Prostate gland (tissue), 2 donors: ENCODE results near the gene NRXN2. TPM values are rescaled to one million over a fixed set of nuclear protein-coding genes. Genes with fewer than 3 reads are reported as not detected.

Experiments
- DNase-seq: peaks from one replicate; pipeline ENCODE4 v3.0.0-alpha.2; 2019; ENCODE audit warnings: low spot score
- H3K27ac ChIP-seq, 2 donors: fragments of 200-600 bp; sonication (generic); 2 replicates each; pipeline ENCODE4 v1.5.1; 2017 to 2019
- H3K27me3 ChIP-seq: fragments of 200-600 bp; sonication (generic); replicated peaks from 2 replicates; pipeline ENCODE4 v1.5.1; 2019; ENCODE audit not compliant: insufficient read depth
- H3K36me3 ChIP-seq, 2 donors: fragments of 200-600 bp; sonication (generic); 1 replicate in 1 of 2; 2 replicates in 1 of 2; pipeline versions ENCODE4 v1.5.1 to v1.8.1; 2017 to 2019
- H3K4me1 ChIP-seq: fragments of 200-600 bp; sonication (generic); replicated peaks from 2 replicates; pipeline ENCODE4 v1.5.1; 2019
- H3K4me3 ChIP-seq, 2 donors: fragments of 200-600 bp; sonication (generic); 2 replicates each; pipeline ENCODE4 v1.5.1; 2017 to 2019
- H3K9me3 ChIP-seq: fragments of 200-600 bp; sonication (generic); 2 replicates; pipeline ENCODE4 v1.5.1; 2017
- CTCF ChIP-seq, 4 experiments: fragments of 200-600 bp in 2 of 4; fragments of 450-650 bp in 2 of 4; sonication (generic) in 2 of 4; IDR thresholded peaks; 1 replicate in 3 of 4; 2 replicates in 1 of 4; pipeline ENCODE4 v1.5.1; 2016 to 2019; ENCODE audit warnings: antibody characterized with exemption in 4 of 4, mild to moderate bottlenecking in 2 of 4, moderate library complexity in 2 of 4
- POLR2A ChIP-seq: fragments of 450-650 bp; IDR thresholded peaks from one replicate; pipeline ENCODE4 v1.6.1; 2016; ENCODE audit warnings: antibody characterized with exemption, mild to moderate bottlenecking
- POLR2AphosphoS5 ChIP-seq: sonication (generic); formaldehyde crosslinking; IDR thresholded peaks from one replicate; pipeline ENCODE4 v1.6.1; 2017; ENCODE audit warnings: antibody characterized with exemption
- WGBS: methylation state at CpG from one replicate; pipeline ENCODE4 v1.1.5; 2018; 5-methylcytosine and 5-hydroxymethylcytosine counted together
- intact Hi-C: fragments of 100-400 bp; cut with DNase I; formaldehyde crosslinking; loops from one replicate; pipeline ENCODE4 v1.14.2; 2022
- total RNA-seq, 2 donors: library from RNA; depleted of rRNA; stranded (reverse); fragments of >200 nt; gene quantifications; one replicate each; pipeline ENCODE4 v1.1.0, GENCODE V29; 2016

Gene NRXN2
- total RNA-seq, 2 donors from 2014 or later, result 0.46 to 26.8 TPM

DNA sequence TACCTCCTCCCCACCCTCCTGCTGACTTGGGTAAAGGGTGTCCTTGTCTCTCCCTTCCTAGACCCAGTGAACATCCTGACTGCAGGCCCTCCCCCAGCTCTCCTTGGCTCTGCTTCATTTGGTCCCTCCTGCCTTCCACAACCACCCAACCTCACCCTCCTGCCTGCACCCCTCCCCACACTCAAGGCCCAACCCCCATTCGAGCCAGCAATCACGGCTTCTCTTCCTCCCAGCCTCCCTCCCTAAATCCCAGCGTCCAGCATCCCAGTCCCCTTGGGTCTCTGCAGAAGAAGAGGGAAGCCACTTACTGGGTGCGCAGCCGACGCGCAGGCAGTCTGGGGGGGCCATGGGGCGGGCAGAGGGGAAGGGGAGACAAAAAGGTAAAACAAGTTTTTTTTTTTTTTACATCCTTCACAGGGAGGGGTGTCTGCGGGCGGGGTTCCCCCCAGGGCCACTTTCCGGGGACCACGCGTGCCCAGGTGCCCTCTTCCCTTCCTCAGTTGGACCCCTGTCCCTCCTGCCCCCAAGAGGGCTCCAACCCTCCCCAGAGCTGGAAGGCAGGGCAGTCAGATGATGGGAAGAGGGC, 69.5 kb downstream of the NRXN2 start:
- H3K4me1 ChIP-seq, result no peaks in the 10 kb centered on the region
- WGBS, result 56% methylated on average over 13 of the region's 13 CpGs
- intact Hi-C loops, result loop anchor here (2.0 kb wide), 1 partner anchor 205 kb away; no protein-coding TSS in a partner anchor
- TF ChIP-seq POLR2AphosphoS5 (no peak), CTCF (IDR thresholded peaks at IDR 0.05) (no peak), POLR2A (no peak)
- no peak overlapping the region for H3K27ac ChIP-seq
- no peak for DNase-seq
- H3K27me3 ChIP-seq, result no peaks in the 10 kb centered on the region
- no peaks in the 10 kb centered on the region for H3K9me3 ChIP-seq
- H3K4me3 ChIP-seq, result no peak overlapping the region
- H3K36me3 ChIP-seq, result no peaks in the 10 kb centered on the region

DNA sequence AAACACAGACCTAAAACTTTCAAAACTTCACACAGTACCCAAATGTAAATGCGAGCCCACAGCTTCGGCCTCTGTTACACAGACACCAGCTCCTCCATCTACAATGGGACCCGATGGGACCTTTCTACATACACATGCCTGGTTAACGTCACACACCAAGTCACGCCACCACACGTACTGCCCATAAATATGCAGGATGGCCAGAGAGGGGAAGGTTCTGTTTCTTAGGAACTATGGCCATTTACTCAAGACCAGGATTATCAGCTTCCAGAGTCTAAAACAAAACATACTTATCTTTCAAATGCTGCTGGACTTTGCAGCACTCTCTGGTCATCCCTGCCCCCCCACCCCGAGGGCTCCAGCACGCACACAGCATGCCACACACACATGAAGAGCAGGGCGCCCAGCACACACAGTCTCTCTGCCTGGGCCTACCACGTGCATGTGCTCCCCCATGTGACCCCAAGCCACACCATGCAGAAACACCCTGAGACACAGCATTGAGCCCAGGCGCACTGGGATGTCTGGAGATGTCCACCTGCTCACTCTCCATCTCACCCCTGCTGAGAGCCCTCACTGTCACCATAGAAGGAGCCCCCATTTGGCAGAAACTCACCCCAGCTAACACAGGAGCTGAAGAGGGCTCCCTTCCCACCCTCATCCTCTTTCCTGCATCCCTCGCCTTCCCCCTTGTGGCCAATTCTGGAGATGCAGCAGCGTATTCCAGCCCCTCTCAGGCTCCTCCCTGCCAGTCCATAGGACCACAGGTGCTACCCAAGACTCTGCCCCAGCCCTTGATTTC, 70.2 kb downstream of the NRXN2 start:
- peak; percentile 58 for DNase-seq
- TF ChIP-seq CTCF (IDR thresholded peaks at IDR 0.05), result peak; percentile 57 to 90 (median 82)
- TF ChIP-seq POLR2A, result no peak
- no peak overlapping the region for H3K27ac ChIP-seq
- H3K36me3 ChIP-seq, result no peaks in the 10 kb centered on the region
- 55% methylated on average over 13 of the region's 13 CpGs for WGBS
- intact Hi-C loops, result loop anchor here (1.0 to 2.0 kb wide), 2 partner anchors 98 to 204 kb away; no protein-coding TSS in a partner anchor
- no peaks in the 10 kb centered on the region for H3K4me1 ChIP-seq
- H3K27me3 ChIP-seq, result no peaks in the 10 kb centered on the region
- H3K9me3 ChIP-seq, result no peaks in the 10 kb centered on the region
- H3K4me3 ChIP-seq, result no peak overlapping the region

GRCh38 chr11:64650923-64651523, 72.0 kb downstream of the NRXN2 start:
- H3K4me1 ChIP-seq, result no peaks in the 10 kb centered on the region
- intact Hi-C loops, result no loop called here
- H3K4me3 ChIP-seq, result no peak overlapping the region
- H3K27ac ChIP-seq, result no peak overlapping the region
- no peak for DNase-seq
- no peak for TF ChIP-seq POLR2AphosphoS5
- TF ChIP-seq POLR2A, result no peak
- peak in 2 of 4 experiments; percentile 30 to 32 for TF ChIP-seq CTCF (IDR thresholded peaks at IDR 0.05)
- H3K9me3 ChIP-seq, result no peaks in the 10 kb centered on the region
- H3K27me3 ChIP-seq, result no peaks in the 10 kb centered on the region
- H3K36me3 ChIP-seq, result no peaks in the 10 kb centered on the region
- WGBS, result 59% methylated on average over 18 of the region's 18 CpGs

DNA sequence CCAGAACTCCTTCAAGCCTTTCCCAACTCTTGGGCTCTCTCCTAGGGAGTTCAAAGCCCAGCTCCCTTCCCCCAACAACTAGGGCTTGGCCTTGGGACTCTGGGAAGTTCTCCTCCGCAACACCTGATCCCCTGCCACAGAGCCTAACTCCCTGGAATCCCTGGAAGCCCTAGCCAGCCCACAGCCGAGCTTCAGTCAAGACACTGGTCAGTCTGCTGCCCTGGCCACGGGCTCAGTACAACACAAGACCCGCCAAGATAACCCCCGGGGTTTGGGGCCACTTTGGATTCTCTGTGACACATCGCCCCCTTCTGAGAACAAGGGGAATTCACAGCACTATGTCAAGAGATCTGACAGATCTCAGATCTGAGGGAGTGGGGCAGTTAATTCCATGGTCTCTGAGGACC, 73.7 kb downstream of the NRXN2 start:
- no peak overlapping the region for H3K4me3 ChIP-seq
- H3K4me1 ChIP-seq, result no peaks in the 10 kb centered on the region
- no peaks in the 10 kb centered on the region for H3K36me3 ChIP-seq
- TF ChIP-seq CTCF (IDR thresholded peaks at IDR 0.05), result peak in 3 of 4 experiments; percentile 14 to 55 (median 46)
- no peak for TF ChIP-seq POLR2A
- no peak for DNase-seq
- no peak overlapping the region for H3K27ac ChIP-seq
- no peaks in the 10 kb centered on the region for H3K9me3 ChIP-seq
- H3K27me3 ChIP-seq, result no peaks in the 10 kb centered on the region
- intact Hi-C loops, result no loop called here
- 23% methylated on average over 6 of the region's 6 CpGs for WGBS
